GM19025 (cell line): ENCODE results near the gene RAD51D.
A peak's percentile ranks its signal among the peaks of the same experiment; 100 is the strongest.
"Not testable (repeated sequence)": the region's sequence is repeated elsewhere in the genome, so short reads cannot be mapped to it uniquely, and the experiment has no call there.

Experiments used
- ATAC-seq: cut with Tn5 transposase; IDR thresholded peaks from one replicate; pipeline ENCODE4 v1.9.1; 2021; ENCODE audit warnings: mild to moderate bottlenecking, low read depth, moderate library complexity; ENCODE audit not compliant: unreplicated experiment

RAD51D gene

GRCh38 chr17:35095741-35096140 lies 23.9 kb downstream of the RAD51D start:
- no peak for ATAC-seq

GRCh38 chr17:35094902-35095301 lies 24.8 kb downstream of the RAD51D start:
- ATAC-seq, result no peak

GRCh38 chr17:35090707-35091106 lies 29.0 kb downstream of the RAD51D start:
- ATAC-seq, result not testable (repeated sequence)

- no peak for ATAC-seq
Observed at GRCh38 chr17:35089586-35090296, 29.9 kb downstream of the RAD51D start.

- peak; percentile 65 for ATAC-seq
Observed at GRCh38 chr17:35088881-35089585, 30.6 kb downstream of the RAD51D start.

- no peak for ATAC-seq
Observed at GRCh38 chr17:35088356-35088880, 31.2 kb downstream of the RAD51D start.

- no peak for ATAC-seq
Observed at GRCh38 chr17:35087731-35088355, 31.8 kb downstream of the RAD51D start.

- no peak for ATAC-seq
Observed at GRCh38 chr17:35086931-35087573, 32.6 kb downstream of the RAD51D start.

GRCh38 chr17:35086164-35086563 lies 33.5 kb downstream of the RAD51D start:
- no peak for ATAC-seq

- no peak for ATAC-seq
Observed at GRCh38 chr17:35084987-35085386, 34.7 kb downstream of the RAD51D start.

- no peak for ATAC-seq
Observed at GRCh38 chr17:35083071-35083470, 36.6 kb downstream of the RAD51D start.

- ATAC-seq, result no peak
Observed at GRCh38 chr17:35082073-35082657, 37.5 kb downstream of the RAD51D start.

GRCh38 chr17:35081638-35082037 lies 38.0 kb downstream of the RAD51D start:
- ATAC-seq, result no peak

GRCh38 chr17:35080536-35080935 lies 39.1 kb downstream of the RAD51D start:
- peak; percentile 67 for ATAC-seq

GRCh38 chr17:35079547-35080423 lies 39.9 kb downstream of the RAD51D start:
- no peak for ATAC-seq

- no peak for ATAC-seq
Observed at GRCh38 chr17:35076874-35077273, 42.8 kb downstream of the RAD51D start.

GRCh38 chr17:35074711-35075707 lies 44.7 kb downstream of the RAD51D start:
- ATAC-seq, result no peak

- ATAC-seq, result no peak
Observed at GRCh38 chr17:35073991-35074627, 45.6 kb downstream of the RAD51D start.
